Neural progenitor cell (in vitro differentiated cells): ENCODE results near the gene ARSJ.

Experiments
- EZH2phosphoT487 ChIP-seq: fragments of 200-600 bp; sonication (generic); IDR thresholded peaks from 2 replicates; pipeline ENCODE4 v1.6.1; 2017; ENCODE audit warnings: antibody characterized with exemption
- TF ChIP-seq, protein P1 (sequence below): fragments of 200-600 bp; sonication (generic); IDR thresholded peaks from 2 replicates; pipeline ENCODE4 v1.5.1; 2017; ENCODE audit warnings: antibody characterized with exemption, mild to moderate bottlenecking

DNA sequence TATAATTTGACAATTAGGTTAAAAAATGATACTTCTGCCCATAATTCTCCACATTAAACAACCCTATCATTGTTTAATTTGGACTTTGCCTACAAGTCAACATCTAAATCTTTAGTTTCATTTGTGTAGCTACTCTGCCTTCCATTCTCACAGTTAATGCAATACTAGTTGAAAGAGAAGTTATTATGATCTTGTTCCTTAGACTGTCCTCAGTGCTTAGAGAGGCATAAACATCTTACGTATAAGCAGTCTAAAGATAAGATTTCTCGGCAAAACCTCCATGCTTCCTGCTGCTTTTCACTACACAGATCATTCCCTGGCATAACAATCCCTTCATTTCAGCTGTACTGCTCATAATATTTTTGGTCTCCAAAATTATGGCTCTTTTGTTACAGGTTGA lies 112.8 kb downstream of the ARSJ start:
- TF ChIP-seq, protein P1, sequence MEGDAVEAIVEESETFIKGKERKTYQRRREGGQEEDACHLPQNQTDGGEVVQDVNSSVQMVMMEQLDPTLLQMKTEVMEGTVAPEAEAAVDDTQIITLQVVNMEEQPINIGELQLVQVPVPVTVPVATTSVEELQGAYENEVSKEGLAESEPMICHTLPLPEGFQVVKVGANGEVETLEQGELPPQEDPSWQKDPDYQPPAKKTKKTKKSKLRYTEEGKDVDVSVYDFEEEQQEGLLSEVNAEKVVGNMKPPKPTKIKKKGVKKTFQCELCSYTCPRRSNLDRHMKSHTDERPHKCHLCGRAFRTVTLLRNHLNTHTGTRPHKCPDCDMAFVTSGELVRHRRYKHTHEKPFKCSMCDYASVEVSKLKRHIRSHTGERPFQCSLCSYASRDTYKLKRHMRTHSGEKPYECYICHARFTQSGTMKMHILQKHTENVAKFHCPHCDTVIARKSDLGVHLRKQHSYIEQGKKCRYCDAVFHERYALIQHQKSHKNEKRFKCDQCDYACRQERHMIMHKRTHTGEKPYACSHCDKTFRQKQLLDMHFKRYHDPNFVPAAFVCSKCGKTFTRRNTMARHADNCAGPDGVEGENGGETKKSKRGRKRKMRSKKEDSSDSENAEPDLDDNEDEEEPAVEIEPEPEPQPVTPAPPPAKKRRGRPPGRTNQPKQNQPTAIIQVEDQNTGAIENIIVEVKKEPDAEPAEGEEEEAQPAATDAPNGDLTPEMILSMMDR = no peak
- no peak for TF ChIP-seq EZH2phosphoT487
